Measurements from ENCODE around the gene GTF2A1.

The GTF2A1 gene

DNA sequence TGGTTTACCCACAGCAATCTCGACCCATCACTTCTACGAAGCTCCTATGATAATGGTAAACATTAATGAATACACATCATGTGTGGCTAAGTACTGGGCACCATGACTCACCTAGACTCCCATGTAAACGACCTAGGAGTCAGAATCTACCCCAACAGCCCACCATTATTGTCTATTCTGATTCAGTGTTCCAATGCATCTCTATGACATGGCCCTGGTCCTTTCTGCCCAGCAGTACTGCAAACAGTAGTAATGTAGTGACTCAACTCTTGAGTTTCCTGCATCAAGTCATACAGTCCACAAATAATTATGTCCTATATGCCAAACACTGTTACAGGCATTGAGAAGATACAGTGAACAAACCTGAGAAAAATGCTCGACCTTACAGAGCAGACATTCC is 14.6 kb downstream of the GTF2A1 start:
- TF ChIP-seq, protein P1, sequence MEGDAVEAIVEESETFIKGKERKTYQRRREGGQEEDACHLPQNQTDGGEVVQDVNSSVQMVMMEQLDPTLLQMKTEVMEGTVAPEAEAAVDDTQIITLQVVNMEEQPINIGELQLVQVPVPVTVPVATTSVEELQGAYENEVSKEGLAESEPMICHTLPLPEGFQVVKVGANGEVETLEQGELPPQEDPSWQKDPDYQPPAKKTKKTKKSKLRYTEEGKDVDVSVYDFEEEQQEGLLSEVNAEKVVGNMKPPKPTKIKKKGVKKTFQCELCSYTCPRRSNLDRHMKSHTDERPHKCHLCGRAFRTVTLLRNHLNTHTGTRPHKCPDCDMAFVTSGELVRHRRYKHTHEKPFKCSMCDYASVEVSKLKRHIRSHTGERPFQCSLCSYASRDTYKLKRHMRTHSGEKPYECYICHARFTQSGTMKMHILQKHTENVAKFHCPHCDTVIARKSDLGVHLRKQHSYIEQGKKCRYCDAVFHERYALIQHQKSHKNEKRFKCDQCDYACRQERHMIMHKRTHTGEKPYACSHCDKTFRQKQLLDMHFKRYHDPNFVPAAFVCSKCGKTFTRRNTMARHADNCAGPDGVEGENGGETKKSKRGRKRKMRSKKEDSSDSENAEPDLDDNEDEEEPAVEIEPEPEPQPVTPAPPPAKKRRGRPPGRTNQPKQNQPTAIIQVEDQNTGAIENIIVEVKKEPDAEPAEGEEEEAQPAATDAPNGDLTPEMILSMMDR (IDR thresholded peaks at IDR 0.05; ENCODE audit: low read depth, low read length, missing control alignments), result no peak
- no peak overlapping the region for H3K4me3 ChIP-seq (replicated peaks; ENCODE audit: low read depth, low read length)
- DNase-seq (ENCODE audit: extremely low read depth, low read depth), result no peak

DNA sequence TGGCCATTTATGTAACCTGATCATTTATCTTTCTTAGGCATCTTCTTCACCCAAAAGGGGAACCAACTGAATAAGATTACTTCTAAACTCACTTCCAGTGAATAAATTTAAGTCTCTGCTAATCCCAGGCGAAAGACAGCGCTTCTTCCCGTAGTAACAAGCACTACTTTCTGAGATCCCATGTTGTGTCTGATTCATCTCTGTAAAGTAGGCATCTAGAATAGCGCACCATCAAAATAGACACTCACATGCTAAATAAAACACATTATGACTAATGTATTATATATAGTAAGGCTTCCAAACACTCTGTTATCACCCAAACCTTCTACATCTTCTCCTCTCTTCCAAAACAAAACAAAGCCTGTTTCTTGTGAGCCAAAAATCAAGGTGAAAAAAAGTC is 15.1 kb downstream of the GTF2A1 start:
- TF ChIP-seq, protein P1 (IDR thresholded peaks at IDR 0.05; ENCODE audit: low read depth, low read length, missing control alignments), result no peak
- no peak for DNase-seq (ENCODE audit: extremely low read depth, low read depth)
- no peak overlapping the region for H3K4me3 ChIP-seq (replicated peaks; ENCODE audit: low read depth, low read length)

- H3K4me3 ChIP-seq (replicated peaks; ENCODE audit: low read depth, low read length), result no peak overlapping the region
- DNase-seq (ENCODE audit: extremely low read depth, low read depth), result no peak
- TF ChIP-seq, protein P1 (IDR thresholded peaks at IDR 0.05; ENCODE audit: low read depth, low read length, missing control alignments), result no peak
Observed at GRCh38 chr14:81200054-81200453, 20.7 kb downstream of the GTF2A1 start.

GRCh38 chr14:81199084-81199483 is 21.7 kb downstream of the GTF2A1 start:
- DNase-seq (ENCODE audit: extremely low read depth, low read depth), result no peak
- TF ChIP-seq, protein P1 (IDR thresholded peaks at IDR 0.05; ENCODE audit: low read depth, low read length, missing control alignments), result no peak
- no peak overlapping the region for H3K4me3 ChIP-seq (replicated peaks; ENCODE audit: low read depth, low read length)

GRCh38 chr14:81198651-81199050 is 22.1 kb downstream of the GTF2A1 start:
- no peak for DNase-seq (ENCODE audit: extremely low read depth, low read depth)
- TF ChIP-seq, protein P1 (IDR thresholded peaks at IDR 0.05; ENCODE audit: low read depth, low read length, missing control alignments), result no peak
- H3K4me3 ChIP-seq (replicated peaks; ENCODE audit: low read depth, low read length), result no peak overlapping the region

- TF ChIP-seq, protein P1 (IDR thresholded peaks at IDR 0.05; ENCODE audit: low read depth, low read length, missing control alignments), result no peak
- no peak for DNase-seq (ENCODE audit: extremely low read depth, low read depth)
- H3K4me3 ChIP-seq (replicated peaks; ENCODE audit: low read depth, low read length), result no peak overlapping the region
Observed at GRCh38 chr14:81193924-81194633, 26.7 kb downstream of the GTF2A1 start.

DNA sequence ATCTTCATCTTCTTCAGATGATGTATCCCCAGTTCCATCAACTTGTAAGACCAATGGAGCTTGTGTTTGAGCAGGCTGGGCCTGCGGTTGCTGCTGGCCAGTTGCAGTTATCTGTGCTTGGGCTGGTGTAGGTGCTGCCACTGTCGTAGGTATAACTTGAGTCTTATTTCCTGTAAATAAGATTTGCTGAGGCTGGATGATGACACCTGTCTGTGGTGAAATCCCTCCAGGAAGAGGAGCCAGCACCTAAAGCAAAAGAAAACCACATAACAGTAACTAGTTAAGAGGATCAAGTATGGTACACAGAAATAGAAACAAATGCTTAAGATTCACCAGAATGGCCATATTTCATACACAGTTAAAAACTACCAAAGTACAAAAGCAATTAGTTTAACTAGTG is 28.2 kb downstream of the GTF2A1 start:
- DNase-seq (ENCODE audit: extremely low read depth, low read depth), result no peak
- no peak overlapping the region for H3K4me3 ChIP-seq (replicated peaks; ENCODE audit: low read depth, low read length)
- TF ChIP-seq, protein P1 (IDR thresholded peaks at IDR 0.05; ENCODE audit: low read depth, low read length, missing control alignments), result no peak

All from HFF-Myc (cell line).